Lung (tissue), 12 donors: Measurements from ENCODE around the gene UBA6. TPM values are rescaled to one million over a fixed set of nuclear protein-coding genes. Genes with fewer than 3 reads are reported as not detected.
A peak's percentile ranks its signal among the peaks of the same experiment; 100 is the strongest.

Source experiments
- ATAC-seq: fragments of 200-7000 bp; cut with Tn5 transposase; one replicate; pipeline ENCODE4 v1.9.1; 2020; ENCODE audit warnings: moderate number of reproducible peaks; ENCODE audit not compliant: insufficient read depth, low FRiP score
- DNase-seq, 3 donors: peaks; one replicate each; pipeline ENCODE4 v3.0.0-alpha.2; 2013 to 2017
- H3K27ac ChIP-seq, 2 donors: one replicate each; pipeline ENCODE4 v1.5.1; 2013; ENCODE audit warnings: mild to moderate bottlenecking in 2 of 2, moderate library complexity in 2 of 2, control low read depth in 1 of 2, inconsistent platforms in 1 of 2, low read depth in 1 of 2, low read length in 1 of 2
- H3K27me3 ChIP-seq, 3 donors: one replicate each; pipeline ENCODE4 v1.5.1; 2013; ENCODE audit warnings: low read length in 2 of 3; ENCODE audit not compliant: control insufficient read depth in 3 of 3, insufficient read depth in 3 of 3
- H3K36me3 ChIP-seq, 4 donors: one replicate each; pipeline ENCODE4 v1.5.1; 2013; ENCODE audit warnings: low read length in 4 of 4, mild to moderate bottlenecking in 1 of 4, moderate library complexity in 1 of 4; ENCODE audit not compliant: control insufficient read depth in 4 of 4, insufficient read depth in 4 of 4
- H3K4me1 ChIP-seq, 5 donors: one replicate each; pipeline ENCODE4 v1.5.1; 2013; ENCODE audit warnings: low read length in 5 of 5, mild to moderate bottlenecking in 2 of 5, moderate library complexity in 1 of 5; ENCODE audit not compliant: control insufficient read depth in 5 of 5, insufficient read depth in 5 of 5
- H3K4me3 ChIP-seq: one replicate; pipeline ENCODE4 v1.5.1; 2013; ENCODE audit warnings: mild to moderate bottlenecking, control low read depth, moderate library complexity
- H3K9ac ChIP-seq, 2 donors: one replicate each; pipeline ENCODE4 v1.5.1; 2013; ENCODE audit warnings: low read length in 2 of 2, control low read depth in 1 of 2; ENCODE audit not compliant: insufficient read depth in 1 of 2
- H3K9me3 ChIP-seq, 4 donors: one replicate each; pipeline ENCODE4 v1.5.1; 2013; ENCODE audit warnings: low read length in 3 of 4, mild to moderate bottlenecking in 1 of 4, moderate library complexity in 1 of 4; ENCODE audit not compliant: control insufficient read depth in 4 of 4, insufficient read depth in 3 of 4
- WGBS, 2 donors: extraction: QIAGEN DNeasy Blood & Tissue Kit; methylation state at CpG; one replicate each; pipeline ENCODE4 v1.1.7; 2013; 5-methylcytosine and 5-hydroxymethylcytosine counted together
- polyA plus RNA-seq, 2 donors: library from polyadenylated mRNA; stranded (reverse); fragments of 200-250 nt; gene quantifications; one replicate each; pipeline ENCODE4 v1.2.1, GENCODE V29; 2013
- total RNA-seq, 2 donors: library from RNA; depleted of rRNA in 1 of 2; stranded (reverse); fragments of >200 nt in 1 of 2; gene quantifications; one replicate each; pipeline ENCODE4 v1.2.1, GENCODE V29; 2014 to 2021
- TF ChIP-seq, protein P1 (sequence below): IDR thresholded peaks from 2 replicates; pipeline ENCODE4 v1.5.1; 2012; ENCODE audit warnings: mild to moderate bottlenecking; ENCODE audit errors: control extremely low read depth, extremely low read depth
- donor health status: control.
- donor health status: control.
- donor health status: Bipolar disorder and iron deficiency.
- donor health status: healthy.
- donor health status: DM: yes; HTN: yes; CAD: no.

Gene UBA6
- total and polyA plus RNA-seq, 4 donors: 6.4 to 67.0 (median 28.0) TPM

DNA sequence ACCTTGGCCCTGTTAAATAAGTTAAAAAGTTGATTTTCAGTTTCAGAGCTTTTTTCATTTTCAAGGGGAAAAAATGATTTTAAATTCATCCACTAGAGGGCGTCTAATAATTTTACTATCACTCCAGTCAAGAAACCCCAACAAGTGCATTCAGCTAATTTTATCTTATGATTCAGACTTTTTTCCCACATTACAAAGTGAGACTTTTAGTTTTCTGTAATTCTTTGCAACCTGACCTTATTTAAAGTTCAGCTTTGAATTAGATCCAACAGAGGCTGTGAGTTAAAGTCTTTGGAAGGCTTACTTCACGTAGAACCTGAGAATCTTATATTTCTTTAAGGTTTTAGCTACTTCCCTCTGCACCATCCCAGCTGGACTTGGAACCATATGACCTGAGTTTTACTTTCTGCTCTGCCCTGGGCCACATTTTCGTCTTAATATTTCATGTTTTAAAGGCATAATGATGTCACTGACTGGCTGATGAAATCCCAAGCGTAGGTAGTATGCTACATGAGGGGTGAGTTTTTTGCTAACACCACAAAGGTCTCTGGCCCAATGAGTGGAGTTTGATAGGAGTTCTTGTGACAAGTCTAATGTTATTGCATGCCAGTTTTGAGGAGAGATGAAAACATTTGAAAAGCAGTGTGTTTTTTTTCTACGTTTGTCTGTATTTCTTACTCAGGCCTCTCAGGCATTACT, 46.0 kb upstream of the UBA6 start:
- TF ChIP-seq, protein P1, sequence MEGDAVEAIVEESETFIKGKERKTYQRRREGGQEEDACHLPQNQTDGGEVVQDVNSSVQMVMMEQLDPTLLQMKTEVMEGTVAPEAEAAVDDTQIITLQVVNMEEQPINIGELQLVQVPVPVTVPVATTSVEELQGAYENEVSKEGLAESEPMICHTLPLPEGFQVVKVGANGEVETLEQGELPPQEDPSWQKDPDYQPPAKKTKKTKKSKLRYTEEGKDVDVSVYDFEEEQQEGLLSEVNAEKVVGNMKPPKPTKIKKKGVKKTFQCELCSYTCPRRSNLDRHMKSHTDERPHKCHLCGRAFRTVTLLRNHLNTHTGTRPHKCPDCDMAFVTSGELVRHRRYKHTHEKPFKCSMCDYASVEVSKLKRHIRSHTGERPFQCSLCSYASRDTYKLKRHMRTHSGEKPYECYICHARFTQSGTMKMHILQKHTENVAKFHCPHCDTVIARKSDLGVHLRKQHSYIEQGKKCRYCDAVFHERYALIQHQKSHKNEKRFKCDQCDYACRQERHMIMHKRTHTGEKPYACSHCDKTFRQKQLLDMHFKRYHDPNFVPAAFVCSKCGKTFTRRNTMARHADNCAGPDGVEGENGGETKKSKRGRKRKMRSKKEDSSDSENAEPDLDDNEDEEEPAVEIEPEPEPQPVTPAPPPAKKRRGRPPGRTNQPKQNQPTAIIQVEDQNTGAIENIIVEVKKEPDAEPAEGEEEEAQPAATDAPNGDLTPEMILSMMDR: peak; percentile 20
- no peak overlapping the region for H3K4me3 ChIP-seq
- no peak overlapping the region for H3K9ac ChIP-seq
- no peaks in the 10 kb centered on the region for H3K27me3 ChIP-seq
- H3K9me3 ChIP-seq: no peaks in the 10 kb centered on the region
- no peak for ATAC-seq
- no peaks in the 10 kb centered on the region for H3K4me1 ChIP-seq
- peak in 2 of 3 donors; percentile 38 to 50 for DNase-seq
- 63 to 67% methylated on average over 5 of the region's 5 CpGs for WGBS, 2 donors
- no peak overlapping the region for H3K27ac ChIP-seq
- no peaks in the 10 kb centered on the region for H3K36me3 ChIP-seq

DNA sequence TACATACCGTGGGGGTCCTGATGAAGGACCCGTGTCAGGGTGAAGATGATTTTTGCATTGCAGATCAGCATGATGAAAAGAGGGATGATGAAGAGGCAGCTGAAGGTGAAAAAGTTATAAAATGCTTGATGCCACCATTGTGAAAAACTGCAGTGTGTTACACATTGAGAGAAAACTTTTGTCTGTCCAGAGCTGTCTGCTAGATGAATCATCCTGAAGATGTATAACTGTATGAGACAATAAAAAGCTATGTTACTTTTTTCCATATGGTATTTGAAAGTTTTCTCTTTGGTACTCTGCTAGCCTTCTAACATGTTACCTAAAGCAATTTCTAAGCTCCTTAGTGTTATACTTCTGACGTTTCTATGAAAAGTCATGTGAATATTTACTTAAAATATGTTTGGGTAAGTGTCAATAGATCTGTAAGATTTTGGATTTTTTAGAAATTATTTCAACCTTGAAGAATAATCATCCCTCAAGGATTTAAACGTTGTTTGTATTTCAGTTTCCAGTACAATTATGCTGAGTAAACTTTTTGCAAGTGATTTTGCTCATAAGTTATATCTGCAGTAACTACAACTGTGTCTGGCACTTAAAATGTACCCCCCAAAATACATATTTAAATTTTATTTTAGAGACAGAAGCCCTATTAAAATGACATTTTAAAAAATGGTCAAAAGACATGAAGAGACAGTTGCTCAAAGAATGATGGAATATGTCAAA, 43.8 kb upstream of the UBA6 start:
- no peak for DNase-seq
- TF ChIP-seq, protein P1: no peak

DNA sequence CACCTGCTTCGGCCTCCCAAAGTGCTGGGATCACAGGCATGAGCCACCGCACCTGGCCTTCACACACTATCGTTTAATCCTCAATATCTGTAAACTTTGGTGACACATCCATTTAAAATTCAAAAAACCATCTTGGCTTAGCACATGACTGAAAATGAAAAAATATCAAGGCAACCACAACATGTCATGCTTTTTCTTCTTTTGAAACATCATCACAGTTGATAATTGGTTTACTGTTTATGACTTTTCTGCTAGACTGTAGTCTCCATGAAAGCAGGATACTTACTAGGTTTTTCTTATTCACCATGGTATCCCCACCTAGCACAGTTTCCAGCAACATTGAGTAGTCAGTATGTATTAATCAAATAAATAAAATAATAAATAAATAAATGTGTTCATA, 42.2 kb upstream of the UBA6 start:
- ATAC-seq: no peak
- Histone ChIP-seq H3K27ac (no peak overlapping the region), H3K27me3 (no peaks in the 10 kb centered on the region), H3K4me1 (no peaks in the 10 kb centered on the region), H3K9ac (no peak overlapping the region), H3K4me3 (no peak overlapping the region), H3K36me3 (no peaks in the 10 kb centered on the region), H3K9me3 (no peaks in the 10 kb centered on the region)
- TF ChIP-seq, protein P1: no peak
- no peak for DNase-seq
- WGBS, 2 donors: 94% methylated on average over 3 of the region's 3 CpGs

More for the DNA sequence above, 43.8 kb upstream of the UBA6 start:
- H3K9me3 ChIP-seq: no peaks in the 10 kb centered on the region
- no peak for ATAC-seq
- H3K9ac ChIP-seq: no peak overlapping the region
- H3K4me1 ChIP-seq: no peaks in the 10 kb centered on the region
- H3K36me3 ChIP-seq: no peaks in the 10 kb centered on the region
- H3K27ac ChIP-seq: no peak overlapping the region
- WGBS, 2 donors: 70 to 83% methylated on average over 4 of the region's 4 CpGs
- no peaks in the 10 kb centered on the region for H3K27me3 ChIP-seq
- no peak overlapping the region for H3K4me3 ChIP-seq
